DMS53 (cell line): Measurements from ENCODE around the gene CCIN.

Source experiments
- DNase-seq: peaks from one replicate; lab custom pipeline; 2025; lab: John Stamatoyannopoulos, UW

Gene CCIN

GRCh38 chr9:36140086-36141084, 28.8 kb upstream of the CCIN start:
- no peak for DNase-seq

- DNase-seq: peak; percentile 11
These were observed 27.9 kb upstream of the CCIN start for GRCh38 chr9:36141288-36141687.

GRCh38 chr9:36141761-36142160, 27.4 kb upstream of the CCIN start:
- DNase-seq: no peak

- no peak for DNase-seq
These were observed 26.5 kb upstream of the CCIN start for GRCh38 chr9:36142510-36143244.

GRCh38 chr9:36143245-36143641, 25.9 kb upstream of the CCIN start:
- no peak for DNase-seq

- peak; percentile 69 for DNase-seq
These were observed 24.6 kb upstream of the CCIN start for GRCh38 chr9:36144309-36145232.

GRCh38 chr9:36145970-36146369, 23.2 kb upstream of the CCIN start:
- no peak for DNase-seq

- DNase-seq: no peak
These were observed 22.5 kb upstream of the CCIN start for GRCh38 chr9:36146651-36147050.

- no peak for DNase-seq
These were observed 21.6 kb upstream of the CCIN start for GRCh38 chr9:36147441-36148175.

GRCh38 chr9:36148311-36149051, 20.7 kb upstream of the CCIN start:
- DNase-seq: peak; percentile 65

- no peak for DNase-seq
These were observed 20.0 kb upstream of the CCIN start for GRCh38 chr9:36149197-36149596.

GRCh38 chr9:36150574-36151315, 18.4 kb upstream of the CCIN start:
- no peak for DNase-seq

- DNase-seq: no peak
These were observed 17.6 kb upstream of the CCIN start for GRCh38 chr9:36151316-36152210.

- peak; percentile 55 for DNase-seq
These were observed 16.3 kb upstream of the CCIN start for GRCh38 chr9:36152741-36153438.

- no peak for DNase-seq
These were observed 15.4 kb upstream of the CCIN start for GRCh38 chr9:36153746-36154145.

GRCh38 chr9:36154331-36154952, 14.7 kb upstream of the CCIN start:
- peak; percentile 39 for DNase-seq

GRCh38 chr9:36156116-36156515, 13.1 kb upstream of the CCIN start:
- DNase-seq: no peak

GRCh38 chr9:36158122-36158521, 11.1 kb upstream of the CCIN start:
- DNase-seq: no peak
